PC-3 (cell line): Measurements from ENCODE around the gene DGLUCY. TPM values are rescaled to one million over a fixed set of nuclear protein-coding genes. Genes with fewer than 3 reads are reported as not detected.

Source experiments
- ATAC-seq: fragments of 200-7000 bp; cut with Tn5 transposase; 2 replicates; pipeline ENCODE4 v1.9.1; 2020; ENCODE audit warnings: mild to moderate bottlenecking, moderate library complexity
- BruUV-seq: library from RNA; stranded (reverse); fragments of 400-500 nt; replicated peaks from 2 replicates; lab custom pipeline; 2021; lab: Mats Ljungman, UMichigan
- CTCF ChIA-PET: fragments of 300-600 bp; sonication (Branson Sonifier 250); formaldehyde crosslinking; loops from one replicate; lab custom pipeline; 2022; ENCODE audit warnings: antibody characterized with exemption; lab: Charles Lee
- POLR2A ChIA-PET: fragments of 300-600 bp; sonication (Branson Sonifier 250); formaldehyde crosslinking; loops from one replicate; lab custom pipeline; 2022; ENCODE audit warnings: antibody characterized with exemption; ENCODE audit not compliant: unreplicated experiment; lab: Charles Lee
- DNase-seq: peaks from one replicate; pipeline ENCODE4 v3.0.0-alpha.2; 2015
- H2AFZ ChIP-seq: fragments of 300-600 bp; sonication (generic); 2 replicates; pipeline ENCODE4 v1.6.0; 2016; ENCODE audit warnings: antibody characterized with exemption, low read length
- H3F3A ChIP-seq: fragments of 300-600 bp; sonication (generic); one replicate; pipeline ENCODE4 v1.6.0; 2017; ENCODE audit warnings: antibody characterized with exemption, low read length, control low read depth, mild to moderate bottlenecking; ENCODE audit not compliant: unreplicated experiment
- H3K27ac ChIP-seq: fragments of 300-600 bp; sonication (generic); 2 replicates; pipeline ENCODE4 v1.5.1; 2016; ENCODE audit warnings: mild to moderate bottlenecking, low read length
- H3K27me3 ChIP-seq: fragments of 300-600 bp; sonication (generic); 2 replicates; pipeline ENCODE4 v1.6.1; 2016; ENCODE audit warnings: low read length, mixed read lengths
- H3K36me3 ChIP-seq: fragments of 300-600 bp; sonication (generic); 2 replicates; pipeline ENCODE4 v1.6.1; 2016; ENCODE audit warnings: low read depth, mixed run types, low read length, mixed read lengths
- H3K4me1 ChIP-seq: fragments of 300-600 bp; sonication (generic); 2 replicates; pipeline ENCODE4 v1.5.1; 2016; ENCODE audit warnings: low read length; ENCODE audit not compliant: insufficient read depth
- H3K4me2 ChIP-seq: fragments of 300-600 bp; sonication (generic); 2 replicates; pipeline ENCODE4 v1.6.0; 2016; ENCODE audit warnings: low read length
- H3K4me3 ChIP-seq: fragments of 300-600 bp; sonication (generic); 2 replicates; pipeline ENCODE4 v1.5.1; 2016; ENCODE audit warnings: mild to moderate bottlenecking, low read length, mixed read lengths
- H3K79me2 ChIP-seq: fragments of 300-600 bp; sonication (generic); 2 replicates; pipeline ENCODE4 v1.6.1; 2017; ENCODE audit warnings: low read length, mixed read lengths
- H3K9ac ChIP-seq: fragments of 300-600 bp; sonication (generic); 2 replicates; pipeline ENCODE4 v1.6.0; 2016; ENCODE audit warnings: mild to moderate bottlenecking, low read length
- H3K9me2 ChIP-seq: fragments of 300-600 bp; sonication (generic); replicated peaks from 2 replicates; pipeline ENCODE4 v1.6.1; 2016; ENCODE audit warnings: mixed run types, low read length, mixed read lengths
- H3K9me3 ChIP-seq: fragments of 300-600 bp; sonication (generic); 2 replicates; pipeline ENCODE4 v1.6.1; 2016; ENCODE audit warnings: low read length, mixed read lengths
- H4K20me1 ChIP-seq: fragments of 300-600 bp; sonication (generic); 2 replicates; pipeline ENCODE4 v1.6.1; 2016; ENCODE audit warnings: low read length, mixed read lengths
- EZH2 ChIP-seq: fragments of 300-600 bp; sonication (generic); IDR thresholded peaks from one replicate; pipeline ENCODE4 v1.6.1; 2017; ENCODE audit warnings: antibody characterized with exemption, mild to moderate bottlenecking, low read length; ENCODE audit not compliant: unreplicated experiment
- EZH2phosphoT487 ChIP-seq: fragments of 300-600 bp; sonication (generic); IDR thresholded peaks from 2 replicates; pipeline ENCODE4 v1.6.1; 2018; ENCODE audit warnings: mild to moderate bottlenecking, antibody characterized with exemption, low read length, borderline replicate concordance
- intact Hi-C: fragments of 100-400 bp; cut with micrococcal nuclease; formaldehyde crosslinking; loops from 2 replicates; pipeline ENCODE4 v1.9.0; 2023
- total RNA-seq: library from RNA; depleted of rRNA; stranded (reverse); fragments of >200 nt; gene quantifications from 2 replicates; pipeline ENCODE4 v1.2.3, GENCODE V29; 2014
- TF ChIP-seq, protein P1 (sequence below): fragments of 300-600 bp; sonication (generic); conservative IDR thresholded peaks from 2 replicates; pipeline ENCODE4 v1.5.1; 2017; ENCODE audit warnings: antibody characterized with exemption, low read depth, mild to moderate bottlenecking, low read length

DGLUCY gene
- total RNA-seq, 1 experiment from 2014 or later: 0.84 TPM

DNA sequence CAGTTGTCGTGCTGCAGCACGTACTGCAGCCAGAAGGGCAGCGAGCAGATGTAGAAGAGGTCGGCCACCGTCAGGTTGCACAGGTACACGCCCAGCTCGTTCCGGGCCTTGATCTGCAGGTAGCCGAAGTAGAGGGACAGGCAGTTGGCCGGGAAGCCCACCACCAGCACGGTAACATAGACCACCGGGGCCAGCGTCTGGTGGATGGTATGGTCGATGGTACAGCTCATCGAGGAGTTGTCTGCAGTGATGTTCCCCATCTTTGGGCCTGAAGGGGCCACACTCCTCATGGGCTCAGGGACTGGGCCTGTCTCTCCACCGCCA is 120.9 kb downstream of the DGLUCY start:
- H3K9me3 ChIP-seq: no peaks in the 10 kb centered on the region
- H3K9ac ChIP-seq: no peak overlapping the region
- no peaks in the 10 kb centered on the region for H3K36me3 ChIP-seq
- BruUV-seq: no TSS peak
- no peaks in the 10 kb centered on the region for H3K79me2 ChIP-seq
- H3K4me3 ChIP-seq: no peak overlapping the region
- ATAC-seq: no peak
- CTCF ChIA-PET: no interaction called here
- POLR2A ChIA-PET: no interaction called here
- TF ChIP-seq EZH2: no peak
- TF ChIP-seq EZH2phosphoT487: no peak
- TF ChIP-seq, protein P1, sequence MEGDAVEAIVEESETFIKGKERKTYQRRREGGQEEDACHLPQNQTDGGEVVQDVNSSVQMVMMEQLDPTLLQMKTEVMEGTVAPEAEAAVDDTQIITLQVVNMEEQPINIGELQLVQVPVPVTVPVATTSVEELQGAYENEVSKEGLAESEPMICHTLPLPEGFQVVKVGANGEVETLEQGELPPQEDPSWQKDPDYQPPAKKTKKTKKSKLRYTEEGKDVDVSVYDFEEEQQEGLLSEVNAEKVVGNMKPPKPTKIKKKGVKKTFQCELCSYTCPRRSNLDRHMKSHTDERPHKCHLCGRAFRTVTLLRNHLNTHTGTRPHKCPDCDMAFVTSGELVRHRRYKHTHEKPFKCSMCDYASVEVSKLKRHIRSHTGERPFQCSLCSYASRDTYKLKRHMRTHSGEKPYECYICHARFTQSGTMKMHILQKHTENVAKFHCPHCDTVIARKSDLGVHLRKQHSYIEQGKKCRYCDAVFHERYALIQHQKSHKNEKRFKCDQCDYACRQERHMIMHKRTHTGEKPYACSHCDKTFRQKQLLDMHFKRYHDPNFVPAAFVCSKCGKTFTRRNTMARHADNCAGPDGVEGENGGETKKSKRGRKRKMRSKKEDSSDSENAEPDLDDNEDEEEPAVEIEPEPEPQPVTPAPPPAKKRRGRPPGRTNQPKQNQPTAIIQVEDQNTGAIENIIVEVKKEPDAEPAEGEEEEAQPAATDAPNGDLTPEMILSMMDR: no peak
- H3K4me2 ChIP-seq: no peak overlapping the region
- no peaks in the 10 kb centered on the region for H3K9me2 ChIP-seq
- H3K27ac ChIP-seq: no peak overlapping the region
- H2AFZ ChIP-seq: no peak overlapping the region
- no peaks in the 10 kb centered on the region for H3K27me3 ChIP-seq
- intact Hi-C loops: no loop called here
- H4K20me1 ChIP-seq: no peaks in the 10 kb centered on the region
- DNase-seq: no peak
- no peaks in the 10 kb centered on the region for H3F3A ChIP-seq
- H3K4me1 ChIP-seq: peaks cover 19% of the 10 kb centered on the region

DNA sequence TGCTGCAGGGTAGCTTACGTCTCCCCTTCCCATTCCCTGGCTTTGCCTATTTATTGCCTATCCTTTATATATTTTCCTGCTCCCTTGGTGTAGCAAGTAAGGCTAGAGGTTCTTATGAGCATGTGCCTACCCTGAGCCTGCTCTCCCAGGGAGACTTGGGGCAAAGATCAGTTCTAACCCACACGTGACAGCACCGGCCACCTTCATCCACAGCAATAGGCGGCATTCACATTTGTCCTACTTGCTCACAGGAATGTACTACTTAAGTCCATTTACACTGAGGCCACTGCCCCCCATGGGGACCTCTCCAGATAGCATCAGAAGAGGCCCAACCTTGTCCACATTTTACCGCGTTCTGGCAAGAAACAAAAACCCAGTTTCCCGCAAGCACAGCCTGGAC is 122.0 kb downstream of the DGLUCY start:
- POLR2A ChIA-PET: no interaction called here
- no peak for ATAC-seq
- DNase-seq: no peak

DNA sequence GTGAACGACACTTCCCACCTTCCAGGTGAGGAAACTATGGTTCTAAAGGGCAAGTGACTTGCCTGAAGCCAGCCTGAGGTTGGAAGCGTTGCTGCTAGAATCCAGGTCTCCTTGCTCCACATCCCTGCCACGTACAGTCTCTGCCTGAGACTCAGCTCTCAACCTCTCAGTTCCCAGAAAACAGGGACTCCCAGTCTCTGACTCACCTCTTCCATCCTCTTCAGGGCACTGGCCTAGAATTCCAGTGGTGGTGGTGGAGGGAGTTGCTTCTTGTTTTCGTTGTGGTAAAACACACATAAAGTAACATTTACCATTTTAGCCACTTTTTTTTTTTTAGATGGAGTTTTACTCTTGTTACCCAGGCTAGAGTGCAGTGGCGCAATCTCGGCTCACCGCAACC is 123.3 kb downstream of the DGLUCY start:
- no peak overlapping the region for H3K4me2 ChIP-seq
- H3F3A ChIP-seq: no peaks in the 10 kb centered on the region
- no peak overlapping the region for H3K9ac ChIP-seq
- no TSS peak for BruUV-seq
- no peaks in the 10 kb centered on the region for H3K9me2 ChIP-seq
- H3K27me3 ChIP-seq: no peaks in the 10 kb centered on the region
- H3K4me3 ChIP-seq: no peak overlapping the region
- no peak for DNase-seq
- ChIA-PET POLR2A (no interaction called here), CTCF (no interaction called here)
- no peaks in the 10 kb centered on the region for H4K20me1 ChIP-seq
- TF ChIP-seq, protein P1: no peak
- no peak for TF ChIP-seq EZH2
- no peak for TF ChIP-seq EZH2phosphoT487
- no peak overlapping the region for H2AFZ ChIP-seq
- H3K9me3 ChIP-seq: no peaks in the 10 kb centered on the region
- no peak overlapping the region for H3K27ac ChIP-seq
- H3K4me1 ChIP-seq: no peaks in the 10 kb centered on the region
- H3K36me3 ChIP-seq: no peaks in the 10 kb centered on the region
- no peak for ATAC-seq
- intact Hi-C loops: no loop called here
- H3K79me2 ChIP-seq: no peaks in the 10 kb centered on the region

More for the DNA sequence above, 122.0 kb downstream of the DGLUCY start:
- H3K4me1 ChIP-seq: peaks cover 8% of the 10 kb centered on the region; the same call in 1 of the 2 replicates
- no peaks in the 10 kb centered on the region for H3K27me3 ChIP-seq
- H4K20me1 ChIP-seq: no peaks in the 10 kb centered on the region
- H3K4me3 ChIP-seq: no peak overlapping the region
- H3K27ac ChIP-seq: no peak overlapping the region
- no peak overlapping the region for H2AFZ ChIP-seq
- H3K79me2 ChIP-seq: no peaks in the 10 kb centered on the region
- TF ChIP-seq EZH2phosphoT487: no peak
- TF ChIP-seq, protein P1: no peak
- no peak for TF ChIP-seq EZH2
- no peak overlapping the region for H3K4me2 ChIP-seq
- no peak overlapping the region for H3K9ac ChIP-seq
- no peaks in the 10 kb centered on the region for H3K9me3 ChIP-seq
- no TSS peak for BruUV-seq
- no peaks in the 10 kb centered on the region for H3F3A ChIP-seq
- H3K36me3 ChIP-seq: no peaks in the 10 kb centered on the region
- intact Hi-C loops: no loop called here
- CTCF ChIA-PET: no interaction called here
- H3K9me2 ChIP-seq: no peaks in the 10 kb centered on the region
